ENCODE results near the gene RNF26.

Gene RNF26

GRCh38 chr11:119347940-119348605, 13.7 kb downstream of the RNF26 start:
- no peak for DNase-seq

- DNase-seq = no peak
Measured at GRCh38 chr11:119350302-119350701, 16.0 kb downstream of the RNF26 start.

GRCh38 chr11:119351232-119351631, 16.9 kb downstream of the RNF26 start:
- DNase-seq = no peak

- DNase-seq = peak in 7 of 51 donors; percentile 16 to 55 (median 34)
Measured at GRCh38 chr11:119352857-119353260, 18.5 kb downstream of the RNF26 start.

- no peak for DNase-seq
Measured at GRCh38 chr11:119355091-119355843, 20.9 kb downstream of the RNF26 start.

- DNase-seq = peak in 41 of 51 donors; percentile 33 to 81 (median 64)
Measured at GRCh38 chr11:119356349-119357031, 22.2 kb downstream of the RNF26 start.

GRCh38 chr11:119357074-119357473, 22.7 kb downstream of the RNF26 start:
- no peak for DNase-seq

GRCh38 chr11:119359365-119360214, 25.3 kb downstream of the RNF26 start:
- DNase-seq = no peak

- DNase-seq = peak in 17 of 51 donors; percentile 26 to 73 (median 51)
Measured at GRCh38 chr11:119361056-119361787, 26.9 kb downstream of the RNF26 start.

- DNase-seq = peak in 4 of 51 donors; percentile 22 to 78 (median 30)
Measured at GRCh38 chr11:119361941-119362725, 27.8 kb downstream of the RNF26 start.

GRCh38 chr11:119362741-119363080, 28.4 kb downstream of the RNF26 start:
- DNase-seq = peak in 1 of 51 donors; percentile 78

GRCh38 chr11:119363081-119363850, 28.9 kb downstream of the RNF26 start:
- DNase-seq = peak in 3 of 51 donors; percentile 29 to 42 (median 39)

- peak in 37 of 51 donors; percentile 24 to 84 (median 56) for DNase-seq
Measured at GRCh38 chr11:119363851-119364590, 29.7 kb downstream of the RNF26 start.

GRCh38 chr11:119365071-119365591, 30.8 kb downstream of the RNF26 start:
- peak in 2 of 51 donors; percentile 49 to 84 for DNase-seq

GRCh38 chr11:119366690-119367620, 32.6 kb downstream of the RNF26 start:
- peak in 5 of 51 donors; percentile 21 to 55 (median 25) for DNase-seq

GRCh38 chr11:119367661-119368120, 33.4 kb downstream of the RNF26 start:
- peak in 1 of 51 donors; percentile 47 for DNase-seq

All from hypothalamus (tissue), 51 donors.